GM23338 (cell line): ENCODE results near the gene USP35.

Experiments used
- CREB1 ChIP-seq: fragments of 250-450 bp; sonication (Bioruptor Pico); IDR thresholded peaks from 2 replicates; pipeline ENCODE4 v1.5.0; 2020; ENCODE audit warnings: low read depth, mild to moderate bottlenecking, moderate library complexity
- CTCF ChIP-seq, 2 experiments: fragments of 200-600 bp in 1 of 2; sonication (generic) in 1 of 2; conservative IDR thresholded peaks; 2 replicates each; pipeline versions ENCODE4 v1.5.1 to v1.6.1; 2016 to 2017; ENCODE audit warnings: antibody characterized with exemption in 2 of 2, low read depth in 2 of 2, mild to moderate bottlenecking in 2 of 2, moderate library complexity in 1 of 2
- ETS1 ChIP-seq: IDR thresholded peaks from 2 replicates; pipeline ENCODE4 v1.6.1; 2016; ENCODE audit warnings: antibody characterized with exemption
- EZH2 ChIP-seq: fragments of 200-600 bp; sonication (generic); IDR thresholded peaks from one replicate; pipeline ENCODE4 v1.8.0; 2017; ENCODE audit warnings: antibody characterized with exemption, mild to moderate bottlenecking, low read depth; ENCODE audit not compliant: unreplicated experiment
- EZH2phosphoT487 ChIP-seq: fragments of 200-600 bp; sonication (generic); IDR thresholded peaks from one replicate; pipeline ENCODE4 v1.8.1; 2018; ENCODE audit warnings: antibody characterized with exemption; ENCODE audit not compliant: unreplicated experiment
- POLR2AphosphoS5 ChIP-seq: IDR thresholded peaks from 2 replicates; pipeline ENCODE4 v1.6.1; 2016; ENCODE audit warnings: antibody characterized with exemption, low read depth
- REST ChIP-seq: IDR thresholded peaks from one replicate; pipeline ENCODE4 v1.6.1; 2018; ENCODE audit warnings: antibody characterized with exemption; ENCODE audit not compliant: unreplicated experiment
- ZNF114 ChIP-seq: fragments of 250-450 bp; sonication (Bioruptor Pico); IDR thresholded peaks from 2 replicates; pipeline ENCODE4 v1.5.0; 2020; ENCODE audit warnings: mild to moderate bottlenecking, moderate library complexity
- ZNF331 ChIP-seq: fragments of 250-450 bp; sonication (Bioruptor Pico); IDR thresholded peaks from 2 replicates; pipeline ENCODE4 v1.5.0; 2020; ENCODE audit warnings: low read depth, mild to moderate bottlenecking, moderate library complexity

GRCh38 chr11:78228467-78228866, 39.7 kb downstream of the USP35 start:
- TF ChIP-seq EZH2 (no peak), CTCF (conservative IDR thresholded peaks at IDR 0.05; ENCODE audit: low read depth in 2 of 2) (peak; percentile 72 to 83), CREB1 (CRISPR knock-in tag) (no peak), POLR2AphosphoS5 (no peak), REST (no peak), ETS1 (no peak), ZNF331 (CRISPR knock-in tag) (no peak), EZH2phosphoT487 (no peak), ZNF114 (no peak)
